Activated naive CD4-positive, alpha-beta T cell treated with anti-CD3 and anti-CD28 coated beads, Interleukin-2, amount 50 U/mL, for 24 hours (primary cell): ENCODE data around the gene PLLP.
A peak's percentile ranks its signal among the peaks of the same experiment; 100 is the strongest.

ENCODE experiments used
- H3K27ac Mint-ChIP-seq: one replicate; pipeline ENCODE4 v1.8.0; 2021; ENCODE audit warnings: mild to moderate bottlenecking, mixed read lengths
- H3K27me3 Mint-ChIP-seq: one replicate; pipeline ENCODE4 v1.8.0; 2021; ENCODE audit warnings: mixed read lengths
- H3K36me3 Mint-ChIP-seq: one replicate; pipeline ENCODE4 v1.8.0; 2021; ENCODE audit warnings: mixed read lengths
- H3K4me1 Mint-ChIP-seq: one replicate; pipeline ENCODE4 v1.8.0; 2021; ENCODE audit warnings: mixed read lengths
- H3K4me3 Mint-ChIP-seq: one replicate; pipeline ENCODE4 v1.8.0; 2021; ENCODE audit warnings: mild to moderate bottlenecking, mixed read lengths
- H3K9me3 Mint-ChIP-seq: one replicate; pipeline ENCODE4 v1.8.0; 2021; ENCODE audit warnings: mixed read lengths

PLLP gene

GRCh38 chr16:57256601-57257395 lies 27.7 kb downstream of the PLLP start:
- no peaks in the 10 kb centered on the region for H3K9me3 Mint-ChIP-seq
- H3K36me3 Mint-ChIP-seq, result peaks cover 9% of the 10 kb centered on the region
- H3K4me3 Mint-ChIP-seq, result no peak overlapping the region
- no peak overlapping the region for H3K27ac Mint-ChIP-seq
- H3K4me1 Mint-ChIP-seq, result peaks cover 20% of the 10 kb centered on the region
- H3K27me3 Mint-ChIP-seq, result no peaks in the 10 kb centered on the region

- Mint-ChIP-seq H3K4me3 (no peak overlapping the region), H3K27ac (no peak overlapping the region), H3K9me3 (no peaks in the 10 kb centered on the region), H3K4me1 (peaks cover 20% of the 10 kb centered on the region), H3K27me3 (no peaks in the 10 kb centered on the region), H3K36me3 (peaks cover 9% of the 10 kb centered on the region)
These were observed 28.6 kb downstream of the PLLP start for GRCh38 chr16:57255686-57256415.

GRCh38 chr16:57253466-57253865 lies 31.0 kb downstream of the PLLP start:
- Mint-ChIP-seq H3K36me3 (peaks cover 9% of the 10 kb centered on the region), H3K9me3 (no peaks in the 10 kb centered on the region), H3K4me3 (no peak overlapping the region), H3K27me3 (no peaks in the 10 kb centered on the region), H3K27ac (no peak overlapping the region), H3K4me1 (peaks cover 8% of the 10 kb centered on the region)

- H3K27me3 Mint-ChIP-seq, result no peaks in the 10 kb centered on the region
- H3K27ac Mint-ChIP-seq, result no peak overlapping the region
- peaks cover 11% of the 10 kb centered on the region for H3K36me3 Mint-ChIP-seq
- H3K4me3 Mint-ChIP-seq, result no peak overlapping the region
- H3K4me1 Mint-ChIP-seq, result peaks cover 5% of the 10 kb centered on the region
- no peaks in the 10 kb centered on the region for H3K9me3 Mint-ChIP-seq
These were observed 32.2 kb downstream of the PLLP start for GRCh38 chr16:57252148-57252721.

- peaks cover 11% of the 10 kb centered on the region for H3K36me3 Mint-ChIP-seq
- no peak overlapping the region for H3K27ac Mint-ChIP-seq
These were observed 33.1 kb downstream of the PLLP start for GRCh38 chr16:57251352-57251751.

GRCh38 chr16:57245472-57246113 lies 38.9 kb downstream of the PLLP start:
- H3K27me3 Mint-ChIP-seq, result no peaks in the 10 kb centered on the region
- peaks cover 24% of the 10 kb centered on the region for H3K4me1 Mint-ChIP-seq
- H3K4me3 Mint-ChIP-seq, result peak overlapping the region; percentile 85
- H3K36me3 Mint-ChIP-seq, result peaks cover 2% of the 10 kb centered on the region
- H3K27ac Mint-ChIP-seq, result peak overlapping the region; percentile 87
- no peaks in the 10 kb centered on the region for H3K9me3 Mint-ChIP-seq

More at GRCh38 chr16:57251352-57251751, 33.1 kb downstream of the PLLP start:
- Mint-ChIP-seq H3K9me3 (no peaks in the 10 kb centered on the region), H3K27me3 (no peaks in the 10 kb centered on the region), H3K4me3 (no peak overlapping the region), H3K4me1 (peaks cover 5% of the 10 kb centered on the region)

- Mint-ChIP-seq H3K9me3 (no peaks in the 10 kb centered on the region), H3K4me3 (peak within 1 kb of the TSS; percentile 93), H3K27ac (peak within 1 kb of the TSS; percentile 94), H3K27me3 (no peaks in the 10 kb centered on the region), H3K36me3 (peaks cover 2% of the 10 kb centered on the region), H3K4me1 (peaks cover 24% of the 10 kb centered on the region)
These were observed 39.6 kb downstream of the PLLP start, which contains the start of gene ARL2BP for GRCh38 chr16:57244767-57245471. ARL2BP (plus strand) TSS chr16:57245259; CDS start chr16:57245368, 109 bp downstream.

GRCh38 chr16:57244463-57244766 lies 40.1 kb downstream of the PLLP start:
- Mint-ChIP-seq H3K36me3 (peaks cover 2% of the 10 kb centered on the region), H3K4me3 (peak overlapping the region; percentile 93), H3K9me3 (no peaks in the 10 kb centered on the region), H3K27ac (peak overlapping the region; percentile 94), H3K4me1 (peaks cover 24% of the 10 kb centered on the region), H3K27me3 (no peaks in the 10 kb centered on the region)

- no peak overlapping the region for H3K4me3 Mint-ChIP-seq
- H3K27ac Mint-ChIP-seq, result no peak overlapping the region
- H3K9me3 Mint-ChIP-seq, result no peaks in the 10 kb centered on the region
- H3K27me3 Mint-ChIP-seq, result no peaks in the 10 kb centered on the region
- H3K4me1 Mint-ChIP-seq, result peaks cover 24% of the 10 kb centered on the region
- H3K36me3 Mint-ChIP-seq, result peaks cover 2% of the 10 kb centered on the region
These were observed 41.8 kb downstream of the PLLP start for GRCh38 chr16:57242650-57243049.

- Mint-ChIP-seq H3K9me3 (no peaks in the 10 kb centered on the region), H3K27me3 (no peaks in the 10 kb centered on the region), H3K27ac (peak overlapping the region; percentile 61), H3K4me3 (no peak overlapping the region), H3K4me1 (peaks cover 23% of the 10 kb centered on the region), H3K36me3 (peaks cover 5% of the 10 kb centered on the region)
These were observed 43.6 kb downstream of the PLLP start for GRCh38 chr16:57240851-57241250.

- Mint-ChIP-seq H3K27me3 (no peaks in the 10 kb centered on the region), H3K4me1 (peaks cover 15% of the 10 kb centered on the region), H3K27ac (peak overlapping the region; percentile 30), H3K4me3 (no peak overlapping the region), H3K36me3 (peaks cover 13% of the 10 kb centered on the region), H3K9me3 (no peaks in the 10 kb centered on the region)
These were observed 45.4 kb downstream of the PLLP start for GRCh38 chr16:57239107-57239506.

- H3K27me3 Mint-ChIP-seq, result no peaks in the 10 kb centered on the region
- no peak overlapping the region for H3K4me3 Mint-ChIP-seq
- H3K27ac Mint-ChIP-seq, result no peak overlapping the region
- peaks cover 17% of the 10 kb centered on the region for H3K36me3 Mint-ChIP-seq
- H3K4me1 Mint-ChIP-seq, result peaks cover 14% of the 10 kb centered on the region
- H3K9me3 Mint-ChIP-seq, result no peaks in the 10 kb centered on the region
These were observed 45.8 kb downstream of the PLLP start for GRCh38 chr16:57238682-57239081.

GRCh38 chr16:57236022-57236350 lies 48.5 kb downstream of the PLLP start:
- no peak overlapping the region for H3K4me3 Mint-ChIP-seq
- H3K4me1 Mint-ChIP-seq, result peaks cover 10% of the 10 kb centered on the region
- H3K9me3 Mint-ChIP-seq, result no peaks in the 10 kb centered on the region
- peaks cover 20% of the 10 kb centered on the region for H3K36me3 Mint-ChIP-seq
- peak overlapping the region; percentile 8 for H3K27ac Mint-ChIP-seq
- no peaks in the 10 kb centered on the region for H3K27me3 Mint-ChIP-seq

- H3K27ac Mint-ChIP-seq, result peak overlapping the region; percentile 12
- peaks cover 22% of the 10 kb centered on the region for H3K36me3 Mint-ChIP-seq
- no peak overlapping the region for H3K4me3 Mint-ChIP-seq
- no peaks in the 10 kb centered on the region for H3K9me3 Mint-ChIP-seq
- H3K27me3 Mint-ChIP-seq, result no peaks in the 10 kb centered on the region
- peaks cover 6% of the 10 kb centered on the region for H3K4me1 Mint-ChIP-seq
These were observed 49.1 kb downstream of the PLLP start for GRCh38 chr16:57235128-57236021.
